Endothelial cell of umbilical vein (primary cell): Measurements from ENCODE around the gene ATXN7L1. TPM values are rescaled to one million over a fixed set of nuclear protein-coding genes. Genes with fewer than 3 reads are reported as not detected.

Source experiments
- BruUV-seq: library from RNA; stranded (reverse); fragments of 400-500 nt; replicated peaks from 2 replicates; lab custom pipeline; 2021; lab: Mats Ljungman, UMichigan
- CTCF ChIA-PET: fragments of 300-600, 350-600 bp; sonication (Branson Sonifier 250); formaldehyde crosslinking; loops from one replicate; lab custom pipeline; 2021; ENCODE audit warnings: antibody characterized with exemption, inconsistent platforms; lab: Charles Lee
- POLR2A ChIA-PET: fragments of 300-600, 350-600 bp; sonication (Branson Sonifier 250); formaldehyde crosslinking; loops from one replicate; lab custom pipeline; 2021; ENCODE audit warnings: antibody characterized with exemption, inconsistent platforms; lab: Charles Lee
- DNase-seq: peaks from one replicate; pipeline ENCODE4 v3.0.0-alpha.2; 2011; ENCODE audit warnings: low read depth, low spot score
- FAIRE-seq: peaks from 2 replicates; lab custom pipeline; 2011; peaks lifted over from hg19 to GRCh38; lab: Jason Lieb, UNC
- H2AFZ ChIP-seq: 2 replicates; pipeline ENCODE4 v1.6.0; 2012; ENCODE audit warnings: low read depth, low read length, control low read depth, inconsistent platforms
- H3K27ac ChIP-seq: 2 replicates; pipeline ENCODE4 v1.5.1; 2011; ENCODE audit warnings: low read depth, mild to moderate bottlenecking, control low read depth, low read length, moderate library complexity; ENCODE audit not compliant: insufficient read depth
- H3K27me3 ChIP-seq, 2 experiments: 2 replicates each; pipeline versions ENCODE4 v1.6.0 to v1.6.1; 2011; ENCODE audit warnings: low read length in 2 of 2, mixed read lengths in 1 of 2; ENCODE audit not compliant: control insufficient read depth in 2 of 2, insufficient read depth in 2 of 2
- H3K36me3 ChIP-seq, 2 experiments: 2 replicates in 1 of 2; 3 replicates in 1 of 2; pipeline ENCODE4 v1.5.1; 2011; ENCODE audit warnings: low read length in 2 of 2, mild to moderate bottlenecking in 1 of 2, moderate library complexity in 1 of 2; ENCODE audit not compliant: control insufficient read depth in 2 of 2, insufficient read depth in 2 of 2; ENCODE audit errors: extremely low read depth in 1 of 2
- H3K4me1 ChIP-seq: 3 replicates; pipeline ENCODE4 v1.5.1; 2011; ENCODE audit warnings: mild to moderate bottlenecking, low read length; ENCODE audit not compliant: control insufficient read depth, insufficient read depth; ENCODE audit errors: extremely low read depth
- H3K4me2 ChIP-seq: 2 replicates; pipeline ENCODE4 v1.6.1; 2011; ENCODE audit warnings: low read length, control low read depth, mixed read lengths; ENCODE audit not compliant: insufficient read depth
- H3K4me3 ChIP-seq, 3 experiments: fragments of 200-600 bp in 1 of 3; sonication (generic), shearing (Covaris generic) in 1 of 3; replicated peaks in 1 of 3; 2 replicates each; pipeline ENCODE4 v1.5.1; 2011 to 2016; ENCODE audit warnings: control low read depth in 3 of 3, low read length in 3 of 3, mild to moderate bottlenecking in 2 of 3, inconsistent platforms in 1 of 3, low read depth in 1 of 3, moderate library complexity in 1 of 3; ENCODE audit not compliant: insufficient read depth in 1 of 3
- H3K79me2 ChIP-seq: 2 replicates; pipeline ENCODE4 v1.6.0; 2012; ENCODE audit warnings: low read length, inconsistent platforms; ENCODE audit not compliant: control insufficient read depth, insufficient read depth
- H3K9ac ChIP-seq: replicated peaks from 2 replicates; pipeline ENCODE3; 2011; ENCODE audit warnings: low read length, control low read depth; ENCODE audit not compliant: insufficient read depth; ENCODE audit errors: extremely low read depth
- H3K9me1 ChIP-seq: replicated peaks from 3 replicates; pipeline ENCODE4 v1.6.0; 2011; ENCODE audit warnings: mild to moderate bottlenecking, low read length; ENCODE audit not compliant: control insufficient read depth, insufficient read depth; ENCODE audit errors: extremely low read depth
- H3K9me3 ChIP-seq: replicated peaks from 2 replicates; pipeline ENCODE4 v1.5.1; 2012; ENCODE audit warnings: low read length, inconsistent platforms; ENCODE audit not compliant: control insufficient read depth, insufficient read depth
- H4K20me1 ChIP-seq: replicated peaks from 2 replicates; pipeline ENCODE3; 2011; ENCODE audit warnings: mild to moderate bottlenecking, low read length; ENCODE audit not compliant: control insufficient read depth, insufficient read depth; ENCODE audit errors: extremely low read depth
- CTCF ChIP-seq, 2 donors: IDR thresholded peaks; 1 replicate in 1 of 2; 2 replicates in 1 of 2; pipeline ENCODE4 v1.5.1; 2011; ENCODE audit warnings: low read length in 2 of 2, mild to moderate bottlenecking in 2 of 2, moderate library complexity in 2 of 2, control low read depth in 1 of 2, inconsistent platforms in 1 of 2, low read depth in 1 of 2; ENCODE audit not compliant: insufficient read depth in 1 of 2; ENCODE audit errors: extremely low read depth in 1 of 2
- EZH2 ChIP-seq: IDR thresholded peaks from 2 replicates; pipeline ENCODE4 v1.6.1; 2012; ENCODE audit warnings: borderline replicate concordance, low read depth, mild to moderate bottlenecking, moderate library complexity, low read length, inconsistent platforms; ENCODE audit not compliant: severe bottlenecking
- FOS ChIP-seq: IDR thresholded peaks from 2 replicates; pipeline ENCODE4 v1.6.1; 2011; ENCODE audit warnings: mild to moderate bottlenecking, low read length, moderate library complexity, borderline replicate concordance; ENCODE audit not compliant: insufficient read depth
- GATA2 ChIP-seq: IDR thresholded peaks from 2 replicates; pipeline ENCODE4 v1.7.0; 2011; ENCODE audit warnings: low read depth, mild to moderate bottlenecking, moderate library complexity, mixed read lengths, low read length; ENCODE audit not compliant: insufficient read length, insufficient read depth
- JUN ChIP-seq: IDR thresholded peaks from 2 replicates; pipeline ENCODE4 v1.6.1; 2011; ENCODE audit warnings: borderline replicate concordance, low read depth; ENCODE audit not compliant: insufficient read length, insufficient read depth
- MAX ChIP-seq: IDR thresholded peaks from 2 replicates; pipeline ENCODE4 v1.6.1; 2011; ENCODE audit not compliant: insufficient read depth, insufficient read length
- MYC ChIP-seq: IDR thresholded peaks from one replicate; pipeline ENCODE4 v1.6.1; 2011; ENCODE audit warnings: mild to moderate bottlenecking, low read depth, low read length
- POLR2A ChIP-seq: IDR thresholded peaks from 2 replicates; pipeline ENCODE4 v1.6.1; 2012; ENCODE audit warnings: low read depth, mild to moderate bottlenecking, control low read depth, low read length
- POLR2AphosphoS5 ChIP-seq: IDR thresholded peaks from 2 replicates; pipeline ENCODE4 v1.6.1; 2012; ENCODE audit warnings: low read depth, mild to moderate bottlenecking, control low read depth, low read length, moderate library complexity; ENCODE audit not compliant: insufficient read depth
- dilution Hi-C: fragments of 300-500 bp; cut with MboI; formaldehyde crosslinking; loops from one replicate; pipeline ENCODE4 v1.15.0; 2019; ENCODE audit warnings: low sequenced_read_pairs; ENCODE audit not compliant: extremely low pct_ligation_motif_present
- intact Hi-C: fragments of 100-400 bp; cut with micrococcal nuclease; formaldehyde crosslinking; loops from one replicate; pipeline ENCODE4 v1.10.0; 2022
- polyA plus RNA-seq, 4 experiments: library from polyadenylated mRNA; depleted of rRNA in 3 of 4; stranded (reverse) in 3 of 4; unstranded in 1 of 4; fragments of >200 nt; gene quantifications; 2 replicates each; pipeline versions ENCODE4 v1.2.1 to v1.2.3, GENCODE V29; 2011 to 2012; ENCODE audit warnings: missing spikeins in 1 of 4
- total RNA-seq: library from RNA; stranded (reverse); gene quantifications from 2 replicates; pipeline ENCODE4 v1.2.3, GENCODE V29; 2021

ATXN7L1 gene
- total and polyA plus RNA-seq, 2 donors (not counting 3 experiments of a cell fraction or from before 2014, with no cell fraction given), result 4.6 to 15.6 TPM

GRCh38 chr7:105705427-105705826, 171.0 kb downstream of the ATXN7L1 start:
- BruUV-seq, result no TSS peak
- CTCF ChIA-PET, result no interaction called here
- Histone ChIP-seq H3K4me2 (no peak overlapping the region), H3K4me3 (no peak overlapping the region), H3K36me3 (no peaks in the 10 kb centered on the region), H2AFZ (no peak overlapping the region), H3K4me1 (peaks cover 9% of the 10 kb centered on the region), H3K27me3 (no peaks in the 10 kb centered on the region), H3K27ac (no peak overlapping the region), H3K9me1 (no peaks in the 10 kb centered on the region), H3K79me2 (no peaks in the 10 kb centered on the region), H4K20me1 (no peaks in the 10 kb centered on the region), H3K9me3 (no peaks in the 10 kb centered on the region), H3K9ac (no peak overlapping the region)
- dilution Hi-C loops, result no loop called here
- POLR2A ChIA-PET, result no interaction called here
- intact Hi-C loops, result no loop called here
- no peak for TF ChIP-seq GATA2
- TF ChIP-seq MYC, result no peak
- TF ChIP-seq MAX, result no peak
- TF ChIP-seq CTCF (IDR thresholded peaks at IDR 0.05; ENCODE audit: extremely low read depth in 1 of 2, insufficient read depth in 1 of 2, low read depth in 1 of 2, low read length in 2 of 2), result no peak
- no peak for TF ChIP-seq JUN
- TF ChIP-seq EZH2, result no peak
- no peak for TF ChIP-seq POLR2AphosphoS5
- TF ChIP-seq POLR2A, result no peak
- TF ChIP-seq FOS, result no peak
- FAIRE-seq (no peak), DNase-seq (no peak)
